ENCODE measurements around the gene GGA1.

GRCh38 chr22:37659897-37660708, 51.5 kb downstream of the GGA1 start:
- no peak for TF ChIP-seq CTCF (IDR thresholded peaks at IDR 0.05)
- TF ChIP-seq POLR2A (IDR thresholded peaks at IDR 0.05): no peak
- no peak for TF ChIP-seq POLR2AphosphoS5 (IDR thresholded peaks at IDR 0.05)
- TF ChIP-seq EP300 (IDR thresholded peaks at IDR 0.05): no peak

All from upper lobe of left lung (tissue), 4 donors.